Common myeloid progenitor, CD34-positive (primary cell): ENCODE data around the gene SPTAN1.

Experiments
- CTCF ChIA-PET: fragments of 350-600 bp; sonication (Branson Sonifier 250); formaldehyde crosslinking; loops from one replicate; lab custom pipeline; 2021; ENCODE audit warnings: antibody characterized with exemption; lab: Charles Lee
- POLR2A ChIA-PET: fragments of 350-600 bp; sonication (Branson Sonifier 250); formaldehyde crosslinking; loops from one replicate; lab custom pipeline; 2021; ENCODE audit warnings: antibody characterized with exemption; lab: Charles Lee
- DNase-seq, 3 donors: peaks; one replicate each; pipeline versions ENCODE4 v3.0.0 to v3.0.0-alpha.2; 2013
- H3K27ac ChIP-seq, 2 experiments: 1 replicate in 1 of 2; 2 replicates in 1 of 2; pipeline ENCODE4 v1.7.0; 2013; ENCODE audit warnings: inconsistent platforms in 2 of 2, low read length in 2 of 2, mild to moderate bottlenecking in 2 of 2, low read depth in 1 of 2, moderate library complexity in 1 of 2; ENCODE audit not compliant: severe bottlenecking in 2 of 2, insufficient read depth in 1 of 2, poor library complexity in 1 of 2
- H3K27me3 ChIP-seq, 5 experiments: replicated peaks in 2 of 5; 1 replicate in 3 of 5; 2 replicates in 2 of 5; pipeline versions ENCODE4 v1.6.1 to v1.7.0; 2013; ENCODE audit warnings: low read length in 4 of 5, mild to moderate bottlenecking in 2 of 5, moderate library complexity in 2 of 5, inconsistent platforms in 1 of 5; ENCODE audit not compliant: insufficient read depth in 5 of 5, control insufficient read depth in 4 of 5
- H3K36me3 ChIP-seq, 4 experiments: 1 replicate in 2 of 4; 2 replicates in 2 of 4; pipeline versions ENCODE4 v1.6.1 to v1.7.0; 2013; ENCODE audit warnings: low read length in 3 of 4, control low read depth in 1 of 4, mild to moderate bottlenecking in 1 of 4; ENCODE audit not compliant: control insufficient read depth in 4 of 4, insufficient read depth in 4 of 4
- H3K4me1 ChIP-seq, 4 experiments: 1 replicate in 3 of 4; 2 replicates in 1 of 4; pipeline versions ENCODE4 v1.6.1 to v1.7.1; 2013; ENCODE audit warnings: low read length in 3 of 4, mild to moderate bottlenecking in 3 of 4, control low read depth in 1 of 4, inconsistent platforms in 1 of 4, moderate library complexity in 1 of 4; ENCODE audit not compliant: control insufficient read depth in 4 of 4, insufficient read depth in 4 of 4; ENCODE audit errors: control extremely low read depth in 1 of 4
- H3K4me3 ChIP-seq, 7 experiments: 1 replicate in 4 of 7; 2 replicates in 3 of 7; pipeline versions ENCODE4 v1.5.1 to v1.7.0; 2013; ENCODE audit warnings: mild to moderate bottlenecking in 7 of 7, low read length in 6 of 7, moderate library complexity in 6 of 7, inconsistent platforms in 2 of 7, low read depth in 2 of 7, control low read depth in 1 of 7; ENCODE audit not compliant: insufficient read depth in 4 of 7, control insufficient read depth in 1 of 7; ENCODE audit errors: extremely low read depth in 1 of 7
- H3K9me3 ChIP-seq, 5 experiments: 1 replicate in 4 of 5; 2 replicates in 1 of 5; pipeline versions ENCODE4 v1.6.1 to v1.7.1; 2013; ENCODE audit warnings: low read length in 4 of 5, mild to moderate bottlenecking in 2 of 5, inconsistent platforms in 1 of 5, low read depth in 1 of 5, moderate library complexity in 1 of 5; ENCODE audit not compliant: control insufficient read depth in 4 of 5, insufficient read depth in 2 of 5; ENCODE audit errors: control extremely low read depth in 1 of 5
- WGBS: methylation state at CpG from one replicate; pipeline ENCODE4 v1.1.5; 2013; ENCODE audit not compliant: insufficient coverage; 5-methylcytosine and 5-hydroxymethylcytosine counted together

The SPTAN1 gene

DNA sequence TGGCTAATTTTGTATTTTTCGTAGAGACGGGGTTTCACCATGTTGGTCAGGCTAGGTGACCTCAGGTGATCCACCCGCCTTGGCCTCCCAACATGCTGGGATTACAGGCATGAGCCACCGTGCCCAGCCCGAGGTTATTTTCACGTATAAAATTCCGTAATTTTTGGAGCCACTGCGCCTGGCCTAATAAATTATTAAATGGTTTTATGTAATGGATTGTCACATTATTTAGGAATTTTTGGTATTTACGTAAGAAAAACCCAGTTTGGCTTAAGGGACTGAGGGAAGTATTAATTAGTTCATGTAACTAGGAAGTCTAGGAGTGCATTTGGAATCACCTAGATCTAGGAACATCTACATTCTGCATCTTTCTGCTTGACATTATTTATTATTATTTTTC is 39.6 kb upstream of the SPTAN1 start:
- Histone ChIP-seq H3K27ac (no peak overlapping the region), H3K9me3 (no peaks in the 10 kb centered on the region), H3K4me3 (no peak overlapping the region), H3K4me1 (peaks cover 0 to 9% (median 7%) of the 10 kb centered on the region in 4 experiments), H3K36me3 (peaks cover 4 to 63% (median 32%) of the 10 kb centered on the region in 4 experiments), H3K27me3 (no peaks in the 10 kb centered on the region)
- 97% methylated on average over 9 of the region's 9 CpGs for WGBS
- ChIA-PET POLR2A (no interaction called here), CTCF (no interaction called here)
- DNase-seq: no peak

DNA sequence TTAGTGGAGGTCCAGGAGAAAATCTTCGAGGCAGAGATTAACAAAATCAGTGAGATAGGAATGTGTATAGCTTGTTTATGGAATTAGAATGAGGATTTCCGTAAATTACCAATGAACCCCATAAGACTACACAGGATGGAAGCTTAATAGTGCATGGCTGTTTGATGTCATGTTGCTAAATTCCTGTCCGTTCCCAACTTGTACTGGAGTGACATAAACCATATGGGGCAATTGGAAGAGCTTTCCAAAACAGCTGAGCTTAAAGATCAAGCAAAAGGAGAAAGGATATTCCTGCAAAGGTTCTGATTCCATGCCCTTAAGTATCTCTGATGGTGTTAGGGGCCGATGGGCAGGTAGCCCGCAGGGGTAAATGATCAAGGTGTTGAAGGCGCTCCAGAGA is 30.4 kb upstream of the SPTAN1 start:
- ChIA-PET CTCF (interaction anchor here (1.3 kb wide), 1 partner anchor 340 kb away, joined by 3 read pairs; no protein-coding TSS in a partner anchor), POLR2A (interaction anchor here (0.6 kb wide), 1 partner anchor 117 kb away, joined by 3 read pairs; no protein-coding TSS in a partner anchor)
- peaks cover 10 to 83% (median 51%) of the 10 kb centered on the region in 4 experiments for H3K36me3 ChIP-seq
- H3K9me3 ChIP-seq: no peaks in the 10 kb centered on the region
- H3K4me1 ChIP-seq: no peaks in the 10 kb centered on the region
- no peak overlapping the region for H3K4me3 ChIP-seq
- 93% methylated on average over 6 of the region's 6 CpGs for WGBS
- no peak for DNase-seq
- no peaks in the 10 kb centered on the region for H3K27me3 ChIP-seq
- no peak overlapping the region for H3K27ac ChIP-seq

DNA sequence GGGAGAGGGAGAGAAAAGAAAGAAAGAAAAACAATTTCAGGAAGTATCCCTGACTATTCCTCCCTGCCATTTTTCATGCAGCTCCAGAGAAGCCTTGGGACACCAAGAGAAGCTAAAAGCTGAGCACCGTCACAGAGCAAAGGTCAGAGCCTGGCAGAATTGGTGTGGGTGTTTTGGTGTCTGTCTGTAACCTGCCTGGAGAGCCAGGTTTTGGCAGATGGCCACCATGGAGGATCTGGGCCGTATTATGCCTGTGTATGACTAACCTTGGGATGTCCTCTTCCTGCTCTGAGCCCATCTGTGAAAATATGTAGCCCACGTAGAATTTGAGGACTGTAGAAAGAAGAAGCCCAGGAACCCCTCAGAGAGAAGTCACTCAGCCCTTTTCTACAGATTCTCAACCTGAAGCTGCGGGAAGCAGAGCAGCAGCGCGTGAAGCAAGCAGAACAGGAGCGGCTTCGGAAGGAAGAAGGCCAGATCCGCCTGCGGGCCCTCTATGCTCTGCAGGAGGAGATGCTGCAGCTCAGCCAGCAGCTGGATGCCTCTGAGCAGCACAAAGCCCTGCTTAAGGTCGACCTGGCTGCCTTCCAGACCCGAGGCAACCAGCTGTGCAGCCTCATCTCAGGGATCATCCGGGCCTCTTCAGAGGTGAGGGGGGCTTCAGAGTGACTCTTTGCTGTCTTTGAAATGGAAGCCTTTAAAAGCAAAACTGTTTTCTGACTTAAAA is 29.0 kb upstream of the SPTAN1 start:
- Histone ChIP-seq H3K4me3 (no peak overlapping the region), H3K27ac (no peak overlapping the region), H3K27me3 (no peaks in the 10 kb centered on the region), H3K9me3 (no peaks in the 10 kb centered on the region), H3K36me3 (peaks cover 15 to 76% (median 49%) of the 10 kb centered on the region in 4 experiments), H3K4me1 (no peaks in the 10 kb centered on the region)
- ChIA-PET POLR2A (interaction anchor here (0.5 kb wide), 1 partner anchor 13 kb away, joined by 3 read pairs; no protein-coding TSS in a partner anchor), CTCF (no interaction called here)
- 93% methylated on average over 13 of the region's 13 CpGs for WGBS
- DNase-seq: no peak

DNA sequence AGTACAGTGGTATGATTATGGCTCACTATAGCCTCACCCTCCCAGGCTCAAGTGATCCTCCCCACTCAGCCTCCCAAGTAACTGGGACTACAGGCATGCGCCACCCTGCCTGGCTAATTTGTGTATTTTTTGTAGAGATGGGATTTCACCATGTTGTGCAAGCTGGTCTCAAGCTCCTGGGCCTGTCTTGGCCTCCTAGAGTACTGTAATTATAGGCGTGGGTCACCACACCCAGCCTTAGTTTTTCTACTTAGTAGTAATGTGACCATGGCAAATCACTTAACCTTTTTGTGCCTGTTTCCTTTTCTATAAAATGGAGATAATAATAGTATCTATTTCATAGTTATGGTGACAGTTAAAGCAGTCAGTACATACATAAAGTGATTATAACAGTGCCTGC is 25.7 kb upstream of the SPTAN1 start:
- ChIA-PET POLR2A (no interaction called here), CTCF (no interaction called here)
- H3K4me1 ChIP-seq: no peaks in the 10 kb centered on the region
- peaks cover 17 to 74% (median 52%) of the 10 kb centered on the region in 4 experiments for H3K36me3 ChIP-seq
- H3K27me3 ChIP-seq: no peaks in the 10 kb centered on the region
- no peak overlapping the region for H3K27ac ChIP-seq
- no peaks in the 10 kb centered on the region for H3K9me3 ChIP-seq
- no CpG with 5 or more reads among the region's 2 CpGs for WGBS
- H3K4me3 ChIP-seq: no peak overlapping the region
- DNase-seq: no peak

DNA sequence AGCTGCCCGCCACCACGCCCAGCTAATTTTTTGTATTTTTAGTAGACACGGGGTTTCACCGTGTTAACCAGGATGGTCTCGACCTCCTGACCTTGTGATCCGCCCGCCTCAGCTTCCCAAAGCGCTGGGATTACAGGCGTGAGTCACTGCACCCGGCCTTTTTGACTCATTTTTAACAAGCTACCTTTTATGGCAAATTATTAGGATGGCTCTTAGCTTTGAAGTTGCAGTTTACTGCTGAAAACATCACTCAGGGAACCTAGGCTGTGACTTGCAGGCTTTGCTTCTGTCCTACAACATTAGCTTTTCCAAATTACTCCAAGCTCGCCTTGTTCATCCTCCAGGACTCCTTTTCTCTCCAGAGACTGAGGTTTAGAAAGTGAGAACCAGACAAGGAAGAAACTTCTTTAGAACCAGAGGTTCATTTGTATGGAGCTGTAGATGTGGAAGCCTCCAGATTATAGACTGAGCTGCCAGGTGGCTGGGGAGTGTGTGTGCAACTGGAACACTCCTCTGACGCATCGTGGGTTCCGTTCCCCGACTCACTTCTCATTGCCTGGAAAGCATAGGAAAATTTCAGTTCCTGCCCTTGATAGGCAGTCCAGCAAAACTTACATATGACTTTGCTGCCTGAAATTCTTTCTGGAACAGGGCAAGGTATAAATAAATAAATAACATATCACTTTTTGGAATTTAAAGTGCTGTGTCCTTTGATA is 23.8 kb upstream of the SPTAN1 start:
- 98% methylated on average over 10 of the region's 15 CpGs for whole genome bisulfite sequencing
- H3K27me3 ChIP-seq: no peaks in the 10 kb centered on the region
- no peak overlapping the region for H3K4me3 ChIP-seq
- no peaks in the 10 kb centered on the region for H3K9me3 ChIP-seq
- no peaks in the 10 kb centered on the region for H3K4me1 ChIP-seq
- peaks cover 17 to 69% (median 50%) of the 10 kb centered on the region in 4 experiments for H3K36me3 ChIP-seq
- H3K27ac ChIP-seq: no peak overlapping the region
- no peak for DNase-seq
- CTCF ChIA-PET: interaction anchor here (0.6 to 1.2 kb wide), 2 partner anchors 12 to 1189 kb away, joined by 3 to 4 read pairs; no protein-coding TSS in a partner anchor
- POLR2A ChIA-PET: no interaction called here

DNA sequence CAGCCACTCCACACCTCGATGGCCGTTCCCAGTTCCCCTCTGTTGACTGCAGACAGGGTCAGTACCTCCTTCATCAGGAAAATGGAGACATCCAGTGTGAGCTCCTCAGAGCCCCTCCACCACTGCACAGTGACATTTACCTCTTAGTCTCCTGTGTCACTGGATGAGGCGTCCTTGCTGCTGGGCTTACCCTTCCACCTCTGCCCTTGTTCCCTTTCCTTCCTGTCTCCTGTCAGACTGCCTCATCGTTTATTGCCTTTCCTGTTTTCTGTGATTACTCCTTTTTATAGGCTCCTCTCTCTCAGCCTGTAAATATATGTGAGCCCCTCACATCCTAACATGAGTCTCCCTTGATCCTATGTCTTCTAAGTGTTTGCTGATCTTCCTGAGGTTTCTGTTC is 23.2 kb upstream of the SPTAN1 start:
- CTCF ChIA-PET: no interaction called here
- POLR2A ChIA-PET: no interaction called here
- Histone ChIP-seq H3K9me3 (no peaks in the 10 kb centered on the region), H3K27ac (no peak overlapping the region), H3K4me3 (no peak overlapping the region), H3K4me1 (no peaks in the 10 kb centered on the region), H3K27me3 (no peaks in the 10 kb centered on the region), H3K36me3 (peaks cover 17 to 71% (median 51%) of the 10 kb centered on the region in 4 experiments)
- 75% methylated on average over 4 of the region's 4 CpGs for WGBS
- DNase-seq: no peak

DNA sequence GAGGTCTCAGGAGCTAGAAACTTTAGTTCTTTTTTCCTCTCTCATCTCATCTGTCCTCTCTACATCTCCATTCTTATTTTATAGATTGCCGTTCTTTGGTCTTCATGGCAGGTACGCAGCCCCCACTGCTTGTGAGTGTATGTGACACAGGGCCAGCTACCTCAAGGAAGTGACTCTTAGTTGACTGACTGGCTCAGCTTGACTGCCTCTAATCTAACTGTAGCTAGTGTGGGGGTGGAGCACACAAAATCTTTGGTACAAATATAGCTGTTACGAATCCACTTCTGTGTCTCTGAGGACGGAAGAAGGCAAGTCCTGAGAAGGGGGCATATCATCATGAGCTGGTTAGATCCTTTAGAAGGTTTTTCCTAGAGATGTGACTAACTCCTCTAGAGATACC is 19.8 kb upstream of the SPTAN1 start:
- H3K4me1 ChIP-seq: no peaks in the 10 kb centered on the region
- no peak overlapping the region for H3K27ac ChIP-seq
- no peaks in the 10 kb centered on the region for H3K27me3 ChIP-seq
- H3K9me3 ChIP-seq: no peaks in the 10 kb centered on the region
- H3K4me3 ChIP-seq: no peak overlapping the region
- peaks cover 15 to 68% (median 42%) of the 10 kb centered on the region in 4 experiments for H3K36me3 ChIP-seq
- POLR2A ChIA-PET: interaction anchor here (1.5 kb wide), 1 partner anchor 19 kb away, joined by 5 read pairs; the partner anchor contains the start of gene SPTAN1
- WGBS: 100% methylated on average over 3 of the region's 4 CpGs
- no peak for DNase-seq
- CTCF ChIA-PET: interaction anchor here (0.6 kb wide), 1 partner anchor 25 kb away, joined by 3 read pairs; no protein-coding TSS in a partner anchor
